ENCODE data around the gene ZNF35. TPM values are rescaled to one million over a fixed set of nuclear protein-coding genes. Genes with fewer than 3 reads are reported as not detected.

The ZNF35 gene
- total and polyA plus RNA-seq, 2 of the 8 experiments (the other 6 are each of a cell fraction or from before 2014, with no cell fraction given): 2.9 to 20.0 TPM

Other genes with a start within 250 kb of the ZNF35 start
- 25.4 and 26.3 TPM in 2 replicates for gene ZNF445, start 171.1 kb upstream of the ZNF35 start, total RNA-seq (2021; fragmentation: NEBNext Ultra II Directional; extraction: Animal tissue kit (Norgen Biotek cat#: 25700))
- gene ZNF445, start 171.1 kb upstream of the ZNF35 start, polyA plus RNA-seq (2011; rRNA removed): 3.3 and 3.8 TPM in 2 replicates
- 8.5 and 8.9 TPM in 2 replicates for gene ZKSCAN7, start 93.5 kb upstream of the ZNF35 start, total RNA-seq (2021; fragmentation: NEBNext Ultra II Directional; extraction: Animal tissue kit (Norgen Biotek cat#: 25700))
- 5.5 and 10.2 TPM in 2 replicates for gene ZKSCAN7, start 93.5 kb upstream of the ZNF35 start, polyA plus RNA-seq (2011; rRNA removed)
- gene ZNF660, start 63.8 kb upstream of the ZNF35 start, total RNA-seq (2021; fragmentation: NEBNext Ultra II Directional; extraction: Animal tissue kit (Norgen Biotek cat#: 25700)): 11.7 and 13.0 TPM in 2 replicates
- gene ZNF660, start 63.8 kb upstream of the ZNF35 start, polyA plus RNA-seq (2011; rRNA removed): 2.0 and 3.1 TPM in 2 replicates
- gene ZNF197, start 23.7 kb upstream of the ZNF35 start, total RNA-seq (2021; fragmentation: NEBNext Ultra II Directional; extraction: Animal tissue kit (Norgen Biotek cat#: 25700)): 16.1 and 16.8 TPM in 2 replicates
- 3.9 and 4.0 TPM in 2 replicates for gene ZNF197, start 23.7 kb upstream of the ZNF35 start, polyA plus RNA-seq (2011; rRNA removed)
- 3.5 and 3.8 TPM in 2 replicates for gene ZNF502, start 63.9 kb downstream of the ZNF35 start, total RNA-seq (2021; fragmentation: NEBNext Ultra II Directional; extraction: Animal tissue kit (Norgen Biotek cat#: 25700))
- 0.61 and 1.5 TPM in 2 replicates for gene ZNF502, start 63.9 kb downstream of the ZNF35 start, polyA plus RNA-seq (2011; rRNA removed)
- 5.3 and 6.4 TPM in 2 replicates for gene ZNF501, start 80.9 kb downstream of the ZNF35 start, total RNA-seq (2021; fragmentation: NEBNext Ultra II Directional; extraction: Animal tissue kit (Norgen Biotek cat#: 25700))
- gene ZNF501, start 80.9 kb downstream of the ZNF35 start, polyA plus RNA-seq (2011; rRNA removed): 1.4 and 1.6 TPM in 2 replicates
- gene KIAA1143, start 112.9 kb downstream of the ZNF35 start, total RNA-seq (2021; fragmentation: NEBNext Ultra II Directional; extraction: Animal tissue kit (Norgen Biotek cat#: 25700)): 65.1 and 67.2 TPM in 2 replicates
- gene KIAA1143, start 112.9 kb downstream of the ZNF35 start, polyA plus RNA-seq (2011; rRNA removed): 10.9 and 16.2 TPM in 2 replicates
- gene KIF15, start 113.1 kb downstream of the ZNF35 start, total RNA-seq (2021; fragmentation: NEBNext Ultra II Directional; extraction: Animal tissue kit (Norgen Biotek cat#: 25700)): 25.5 and 26.4 TPM in 2 replicates
- gene KIF15, start 113.1 kb downstream of the ZNF35 start, polyA plus RNA-seq (2011; rRNA removed): 2.3 and 4.2 TPM in 2 replicates
- gene TMEM42, start 213.2 kb downstream of the ZNF35 start, total RNA-seq (2021; fragmentation: NEBNext Ultra II Directional; extraction: Animal tissue kit (Norgen Biotek cat#: 25700)): 10.8 and 11.2 TPM in 2 replicates
- gene TMEM42, start 213.2 kb downstream of the ZNF35 start, polyA plus RNA-seq (2011; rRNA removed): 41.4 and 42.6 TPM in 2 replicates
- not detected in 2 replicates for gene TGM4, start 225.9 kb downstream of the ZNF35 start, total RNA-seq (2021; fragmentation: NEBNext Ultra II Directional; extraction: Animal tissue kit (Norgen Biotek cat#: 25700))
- gene TGM4, start 225.9 kb downstream of the ZNF35 start, polyA plus RNA-seq (2011; rRNA removed): 0.02 TPM in 2 replicates

All from H1 (cell line).